Peyer's patch (tissue), 4 donors: ENCODE measurements around the gene PRR7.
"Not testable (repeated sequence)": the region's sequence is repeated elsewhere in the genome, so short reads cannot be mapped to it uniquely, and the experiment has no call there.

Experiments used
- CTCF ChIP-seq, 6 experiments: fragments of 450-650 bp in 4 of 6; fragments of 200-600 bp in 2 of 6; sonication (generic) in 1 of 6; IDR thresholded peaks; one replicate each; pipeline ENCODE4 v1.5.1; 2017 to 2019; ENCODE audit warnings: antibody characterized with exemption in 6 of 6, mild to moderate bottlenecking in 3 of 6, moderate library complexity in 1 of 6
- POLR2A ChIP-seq, 2 donors: fragments of 450-650 bp; IDR thresholded peaks; one replicate each; pipeline ENCODE4 v1.5.1; 2017; ENCODE audit warnings: antibody characterized with exemption in 2 of 2, mild to moderate bottlenecking in 2 of 2, moderate library complexity in 2 of 2

- TF ChIP-seq CTCF, POLR2A (IDR thresholded peaks at IDR 0.05): not testable (repeated sequence)
These were observed 29.5 kb upstream of the PRR7 start for GRCh38 chr5:177417081-177417480.
